H1 (cell line): Measurements from ENCODE around the gene SH3BGRL3. TPM values are rescaled to one million over a fixed set of nuclear protein-coding genes. Genes with fewer than 3 reads are reported as not detected.

Experiments
- CTCF ChIA-PET: fragments of 300-600 bp; sonication (Branson Sonifier 250); formaldehyde crosslinking; loops from one replicate; lab custom pipeline; 2021; ENCODE audit not compliant: partially characterized antibody; lab: Charles Lee
- POLR2A ChIA-PET: fragments of 300-600 bp; sonication (Branson Sonifier 250); formaldehyde crosslinking; loops from one replicate; lab custom pipeline; 2021; ENCODE audit warnings: inconsistent platforms; ENCODE audit not compliant: partially characterized antibody; lab: Charles Lee
- DNase-seq, 2 experiments: peaks; one replicate each; pipeline versions ENCODE4 v3.0.0 to v3.0.0-alpha.2; 2010 to 2022; ENCODE audit warnings: low spot score in 2 of 2, low read depth in 1 of 2, mixed read lengths in 1 of 2
- FAIRE-seq: peaks from 2 replicates; lab custom pipeline; 2011; peaks lifted over from hg19 to GRCh38; lab: Jason Lieb, UNC
- H2AFZ ChIP-seq: 2 replicates; pipeline ENCODE4 v1.8.1; 2012; ENCODE audit warnings: low read length, inconsistent platforms
- H2AK5ac ChIP-seq: 2 replicates; pipeline ENCODE4 v1.6.1; 2013; ENCODE audit warnings: low read depth, low read length
- H2BK120ac ChIP-seq: replicated peaks from 2 replicates; pipeline ENCODE3; 2013; ENCODE audit warnings: low read depth, low read length, inconsistent platforms
- H2BK12ac ChIP-seq: 2 replicates; pipeline ENCODE4 v1.6.1; 2013; ENCODE audit warnings: low read depth, low read length
- H2BK15ac ChIP-seq: 2 replicates; pipeline ENCODE4 v1.6.1; 2013; ENCODE audit warnings: low read length
- H2BK20ac ChIP-seq: 2 replicates; pipeline ENCODE4 v1.6.1; 2013; ENCODE audit warnings: low read length
- H2BK5ac ChIP-seq: 2 replicates; pipeline ENCODE4 v1.6.1; 2013; ENCODE audit warnings: low read depth, low read length
- H3K14ac ChIP-seq: 2 replicates; pipeline ENCODE4 v1.6.1; 2013; ENCODE audit warnings: inconsistent platforms; ENCODE audit not compliant: insufficient read length
- H3K18ac ChIP-seq: 2 replicates; pipeline ENCODE4 v1.6.1; 2013; ENCODE audit warnings: low read length; ENCODE audit errors: extremely low read depth
- H3K23ac ChIP-seq: 2 replicates; pipeline ENCODE4 v1.6.1; 2013; ENCODE audit warnings: inconsistent platforms; ENCODE audit not compliant: insufficient read length
- H3K23me2 ChIP-seq: 2 replicates; pipeline ENCODE4 v1.6.1; 2013; ENCODE audit warnings: low read depth, low read length
- H3K27ac ChIP-seq: 2 replicates; pipeline ENCODE4 v1.6.1; 2011; ENCODE audit warnings: low read depth, low read length, inconsistent platforms
- H3K27me3 ChIP-seq, 4 experiments: replicated peaks in 1 of 4; 1 replicate in 1 of 4; 2 replicates in 3 of 4; pipeline versions ENCODE4 v1.6.1 to v1.8.1; 2011 to 2013; ENCODE audit warnings: low read length in 3 of 4, mild to moderate bottlenecking in 3 of 4, inconsistent platforms in 2 of 4, mixed read lengths in 2 of 4, moderate library complexity in 1 of 4; ENCODE audit not compliant: control insufficient read depth in 3 of 4, insufficient read depth in 3 of 4; ENCODE audit errors: extremely low read depth in 1 of 4
- H3K36me3 ChIP-seq, 4 experiments: 2 replicates each; pipeline versions ENCODE4 v1.6.1 to v1.8.1; 2011 to 2013; ENCODE audit warnings: mild to moderate bottlenecking in 4 of 4, low read length in 3 of 4, moderate library complexity in 2 of 4, control low read depth in 1 of 4, inconsistent platforms in 1 of 4; ENCODE audit not compliant: insufficient read depth in 4 of 4, control insufficient read depth in 2 of 4
- H3K4ac ChIP-seq: replicated peaks from 2 replicates; pipeline ENCODE3; 2013; ENCODE audit warnings: low read length, low read depth, mixed read lengths, inconsistent platforms; ENCODE audit not compliant: insufficient read length
- H3K4me1 ChIP-seq, 4 experiments: replicated peaks in 1 of 4; 1 replicate in 1 of 4; 2 replicates in 3 of 4; pipeline versions ENCODE4 v1.6.1 to v1.8.1; 2011 to 2013; ENCODE audit warnings: low read length in 3 of 4, inconsistent platforms in 2 of 4, mixed read lengths in 1 of 4; ENCODE audit not compliant: insufficient read depth in 4 of 4, control insufficient read depth in 3 of 4
- H3K4me2 ChIP-seq, 2 experiments: 2 replicates each; pipeline versions ENCODE4 v1.6.1 to v1.8.1; 2011 to 2013; ENCODE audit warnings: low read depth in 2 of 2, low read length in 2 of 2, control low read depth in 1 of 2, inconsistent platforms in 1 of 2, mild to moderate bottlenecking in 1 of 2; ENCODE audit not compliant: insufficient read depth in 1 of 2
- H3K4me3 ChIP-seq, 4 experiments: fragments of 200-600, 300-600 bp in 1 of 4; sonication (generic), shearing (Covaris generic), sonication (Bioruptor Twin) in 1 of 4; 2 replicates each; pipeline versions ENCODE4 v1.5.1 to v1.8.1; 2011 to 2016; ENCODE audit warnings: low read length in 4 of 4, low read depth in 3 of 4, control low read depth in 2 of 4, inconsistent platforms in 2 of 4, mild to moderate bottlenecking in 2 of 4, mixed read lengths in 1 of 4, moderate library complexity in 1 of 4; ENCODE audit not compliant: insufficient read depth in 2 of 4; ENCODE audit errors: extremely low read depth in 1 of 4
- H3K56ac ChIP-seq: replicated peaks from 2 replicates; pipeline ENCODE3; 2013; ENCODE audit warnings: low read depth, mild to moderate bottlenecking, mixed read lengths, low read length, inconsistent platforms; ENCODE audit not compliant: insufficient read length
- H3K79me1 ChIP-seq: 2 replicates; pipeline ENCODE4 v1.6.1; 2013; ENCODE audit warnings: low read depth, low read length, control low read depth
- H3K79me2 ChIP-seq, 2 experiments: 2 replicates each; pipeline versions ENCODE4 v1.6.1 to v1.8.1; 2012 to 2013; ENCODE audit warnings: low read length in 2 of 2, mild to moderate bottlenecking in 2 of 2, inconsistent platforms in 1 of 2; ENCODE audit not compliant: insufficient read depth in 2 of 2, control insufficient read depth in 1 of 2
- H3K9ac ChIP-seq, 4 experiments: replicated peaks in 1 of 4; 1 replicate in 1 of 4; 2 replicates in 3 of 4; pipeline versions ENCODE4 v1.6.1 to v1.8.1; 2011 to 2013; ENCODE audit warnings: low read depth in 3 of 4, low read length in 3 of 4, control low read depth in 2 of 4, mild to moderate bottlenecking in 2 of 4, moderate library complexity in 2 of 4, inconsistent platforms in 1 of 4; ENCODE audit errors: extremely low read depth in 1 of 4
- H3K9me3 ChIP-seq, 2 experiments: 2 replicates each; pipeline versions ENCODE4 v1.6.1 to v1.8.1; 2012 to 2013; ENCODE audit warnings: mild to moderate bottlenecking in 2 of 2, moderate library complexity in 2 of 2, control low read depth in 1 of 2, inconsistent platforms in 1 of 2, low read depth in 1 of 2, low read length in 1 of 2, mixed read lengths in 1 of 2; ENCODE audit not compliant: insufficient read depth in 2 of 2
- H4K20me1 ChIP-seq, 2 experiments: replicated peaks in 1 of 2; 2 replicates each; pipeline versions ENCODE3 to v1.8.1; 2011 to 2013; ENCODE audit warnings: inconsistent platforms in 2 of 2, low read length in 2 of 2, mild to moderate bottlenecking in 1 of 2; ENCODE audit not compliant: insufficient read depth in 2 of 2, control insufficient read depth in 1 of 2
- H4K5ac ChIP-seq: 2 replicates; pipeline ENCODE4 v1.6.1; 2013; ENCODE audit warnings: low read length, low read depth, mixed read lengths, inconsistent platforms; ENCODE audit not compliant: insufficient read length
- H4K8ac ChIP-seq: 2 replicates; pipeline ENCODE4 v1.8.0; 2013; ENCODE audit warnings: mild to moderate bottlenecking, moderate library complexity, low read length, inconsistent platforms; ENCODE audit not compliant: insufficient read depth; ENCODE audit errors: extremely low read depth
- H4K91ac ChIP-seq: replicated peaks from 2 replicates; pipeline ENCODE3; 2013; ENCODE audit warnings: low read length, mixed read lengths, inconsistent platforms; ENCODE audit not compliant: insufficient read length
- ASH2L ChIP-seq: fragments of 200-600, 300-600 bp; sonication (generic); IDR thresholded peaks from one replicate; pipeline ENCODE4 v1.7.1; 2017; ENCODE audit warnings: low read length
- CHD2 ChIP-seq: IDR thresholded peaks from 2 replicates; pipeline ENCODE4 v1.6.1; 2012; ENCODE audit warnings: low read length, improper control_type of control experiment
- EGR1 ChIP-seq: IDR thresholded peaks from 2 replicates; pipeline ENCODE4 v1.6.1; 2011; ENCODE audit warnings: low read depth, low read length, borderline replicate concordance
- EP300 ChIP-seq, 2 experiments: IDR thresholded peaks; 1 replicate in 1 of 2; 2 replicates in 1 of 2; pipeline ENCODE4 v1.6.1; 2011 to 2012; ENCODE audit warnings: low read depth in 2 of 2, low read length in 2 of 2, mild to moderate bottlenecking in 2 of 2, borderline replicate concordance in 1 of 2, inconsistent platforms in 1 of 2, moderate library complexity in 1 of 2
- KDM4A ChIP-seq: IDR thresholded peaks from one replicate; pipeline ENCODE4 v1.7.1; 2012; ENCODE audit warnings: low read depth, mild to moderate bottlenecking, moderate library complexity, low read length, inconsistent platforms; ENCODE audit not compliant: severe bottlenecking
- KDM5A ChIP-seq: fragments of 200-600 bp; IDR thresholded peaks from 2 replicates; pipeline ENCODE4 v1.7.1; 2012; ENCODE audit warnings: mild to moderate bottlenecking, low read length, inconsistent platforms, mixed read lengths
- POLR2A ChIP-seq, 2 experiments: IDR thresholded peaks; 1 replicate in 1 of 2; 2 replicates in 1 of 2; pipeline ENCODE4 v1.6.1; 2011; ENCODE audit warnings: low read depth in 2 of 2, low read length in 2 of 2, mild to moderate bottlenecking in 2 of 2; ENCODE audit errors: control extremely low read depth in 1 of 2
- SIRT6 ChIP-seq: IDR thresholded peaks from one replicate; pipeline ENCODE4 v1.7.1; 2012; ENCODE audit warnings: low read length, inconsistent platforms
- SP4 ChIP-seq: IDR thresholded peaks from 2 replicates; pipeline ENCODE4 v1.6.1; 2012; ENCODE audit warnings: low read length, inconsistent platforms
- TCF12 ChIP-seq: IDR thresholded peaks from 2 replicates; pipeline ENCODE4 v1.6.1; 2011; ENCODE audit warnings: low read depth, mild to moderate bottlenecking, low read length
- whole genome bisulfite sequencing, 2 experiments: shearing (Covaris generic) in 1 of 2; methylation state at CpG; one replicate each; pipeline versions ENCODE4 v1.1.6 to v1.1.7; 2013 to 2015; ENCODE audit warnings: low lambda C conversion rate in 2 of 2, mixed read lengths in 2 of 2, inconsistent platforms in 1 of 2, low coverage in 1 of 2, missing lambda C conversion rate in 1 of 2; ENCODE audit not compliant: insufficient replicate concordance in 2 of 2, insufficient coverage in 1 of 2, insufficient read length in 1 of 2; ENCODE audit errors: extremely low coverage in 1 of 2, missing lambda C conversion rate in 1 of 2; 5-methylcytosine and 5-hydroxymethylcytosine counted together
- polyA plus RNA-seq, 7 experiments: library from polyadenylated mRNA; depleted of rRNA in 3 of 7; stranded (reverse) in 5 of 7; unstranded in 2 of 7; fragments of >200 nt in 5 of 7; fragments of 200-250 nt in 2 of 7; gene quantifications; 1 replicate in 5 of 7; 2 replicates in 1 of 7; 4 replicates in 1 of 7; pipeline versions ENCODE4 v1.2.1 to v1.2.3, GENCODE V29; 2011 to 2013; ENCODE audit warnings: missing spikeins in 2 of 7, mixed read lengths in 2 of 7
- total RNA-seq: library from RNA; stranded (reverse); fragmentation: NEBNext Ultra II Directional; extraction: Animal tissue kit (Norgen Biotek cat#: 25700); gene quantifications from 2 replicates; pipeline ENCODE4 v1.2.1, GENCODE V29; 2021
- TF ChIP-seq, protein P1 (sequence below): IDR thresholded peaks from 2 replicates; pipeline ENCODE4 v1.6.1; 2012; ENCODE audit warnings: low read length, inconsistent platforms

SH3BGRL3 gene
- total and polyA plus RNA-seq, 2 of the 8 experiments (the other 6 are each of a cell fraction or from before 2014, with no cell fraction given) = 77.8 to 107 TPM

DNA sequence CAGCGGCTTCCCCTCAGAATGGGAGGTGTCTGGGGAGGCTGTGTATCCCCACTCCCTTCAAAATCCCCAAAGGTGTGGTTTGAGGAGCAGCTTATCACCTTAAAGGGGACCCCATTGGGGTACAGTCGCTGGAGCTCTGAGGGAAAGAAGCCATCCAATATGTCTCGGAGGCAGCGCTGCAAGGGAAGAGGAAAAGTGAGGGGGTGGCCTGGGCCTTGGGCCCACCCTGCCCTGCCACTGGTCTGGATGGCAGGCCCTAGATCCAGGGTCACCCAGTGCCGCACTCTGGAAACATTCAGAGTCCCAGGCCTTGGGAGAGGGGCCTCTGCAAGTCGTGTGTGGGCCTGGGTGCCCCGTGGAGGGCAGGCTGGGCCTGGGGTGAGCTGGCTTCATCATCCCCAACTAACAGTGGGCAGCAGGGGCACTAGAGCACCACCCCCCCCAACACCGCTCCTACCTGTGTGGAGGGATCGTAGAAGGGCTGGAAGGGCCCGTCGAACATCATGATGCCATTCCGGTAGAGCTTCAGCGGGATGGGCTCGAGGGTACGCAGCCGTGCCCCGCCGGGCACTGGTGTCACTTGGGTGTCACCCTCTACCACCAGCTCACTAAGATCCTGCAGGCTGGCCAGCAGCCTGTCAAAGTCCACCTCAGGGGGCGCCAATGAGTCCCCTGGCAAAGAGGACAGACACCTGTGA is 5.6 kb downstream of the SH3BGRL3 start:
- Histone ChIP-seq H4K91ac (no peak overlapping the region), H3K4me1 (peaks cover 8 to 37% (median 26%) of the 10 kb centered on the region in 4 experiments), H3K27me3 (no peaks in the 10 kb centered on the region), H2BK20ac (no peak overlapping the region), H3K9ac (no peak overlapping the region), H3K18ac (no peak overlapping the region), H3K14ac (no peak overlapping the region), H3K79me2 (peaks cover 0 to 2% of the 10 kb centered on the region in 2 experiments; a peak in 1 of 4 replicates), H2AFZ (no peak overlapping the region), H3K79me1 (no peaks in the 10 kb centered on the region), H3K23me2 (peaks cover 5% of the 10 kb centered on the region; the same call in 1 of the 2 replicates), H3K4ac (no peak overlapping the region), H2BK5ac (peak overlapping the region; percentile 52; the same call in 1 of the 2 replicates), H2BK120ac (no peak overlapping the region), H2BK15ac (peak overlapping the region; percentile 72; the same call in 1 of the 2 replicates), H4K8ac (no peak overlapping the region), H2BK12ac (no peak overlapping the region), H2AK5ac (no peak overlapping the region), H3K27ac (no peak overlapping the region; the same call in 1 of the 2 replicates), H4K20me1 (peaks cover 2 to 12% of the 10 kb centered on the region in 2 experiments), H4K5ac (no peak overlapping the region), H3K36me3 (peaks cover 0 to 4% (median 0%) of the 10 kb centered on the region in 4 experiments; a peak in 1 of 8 replicates), H3K9me3 (no peaks in the 10 kb centered on the region), H3K4me3 (no peak overlapping the region), H3K4me2 (no peak overlapping the region), H3K23ac (no peak overlapping the region), H3K56ac (no peak overlapping the region)
- peak in 1 of 2 experiments; percentile 91 for DNase-seq
- ChIA-PET CTCF (interaction anchor here (0.6 to 39.7 kb wide), 45 partner anchors 10 to 1098 kb away, joined by 3 to 1530 read pairs (median 5); partner anchors contain the start of genes CATSPER4, CD164L2, CD52 and CEP85), POLR2A (interaction anchor here (0.5 to 3.2 kb wide), 11 partner anchors 9 to 187 kb away, joined by 3 to 27 read pairs (median 4); partner anchors contain the start of genes CD52, HMGN2 and LIN28A)
- 75% methylated on average over 19 of the region's 19 CpGs; no CpG with 5 or more reads in 1 of the 2 experiments for WGBS, 2 experiments
- no peak for FAIRE-seq
- TF ChIP-seq EP300 (IDR thresholded peaks at IDR 0.05; ENCODE audit: borderline replicate concordance in 1 of 2, low read depth in 2 of 2, low read length in 2 of 2) = no peak
- no peak for TF ChIP-seq KDM5A
- no peak for TF ChIP-seq SP4
- 0 out of 2 replicates have a peak, but pooled peaks have one; percentile 66 for TF ChIP-seq TCF12
- TF ChIP-seq EGR1 = no peak
- no peak for TF ChIP-seq SIRT6
- no peak for TF ChIP-seq POLR2A (IDR thresholded peaks at IDR 0.05; ENCODE audit: control extremely low read depth in 1 of 2, low read depth in 2 of 2, low read length in 2 of 2)
- TF ChIP-seq, protein P1, sequence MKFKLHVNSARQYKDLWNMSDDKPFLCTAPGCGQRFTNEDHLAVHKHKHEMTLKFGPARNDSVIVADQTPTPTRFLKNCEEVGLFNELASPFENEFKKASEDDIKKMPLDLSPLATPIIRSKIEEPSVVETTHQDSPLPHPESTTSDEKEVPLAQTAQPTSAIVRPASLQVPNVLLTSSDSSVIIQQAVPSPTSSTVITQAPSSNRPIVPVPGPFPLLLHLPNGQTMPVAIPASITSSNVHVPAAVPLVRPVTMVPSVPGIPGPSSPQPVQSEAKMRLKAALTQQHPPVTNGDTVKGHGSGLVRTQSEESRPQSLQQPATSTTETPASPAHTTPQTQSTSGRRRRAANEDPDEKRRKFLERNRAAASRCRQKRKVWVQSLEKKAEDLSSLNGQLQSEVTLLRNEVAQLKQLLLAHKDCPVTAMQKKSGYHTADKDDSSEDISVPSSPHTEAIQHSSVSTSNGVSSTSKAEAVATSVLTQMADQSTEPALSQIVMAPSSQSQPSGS = no peak
- TF ChIP-seq KDM4A = no peak
- no peak for TF ChIP-seq CHD2
- TF ChIP-seq ASH2L = no peak
